DOHH2 (cell line): ENCODE data around the gene EFNA5.

Experiments used
- CTCF ChIP-seq: fragments of 200-600 bp; sonication (generic); IDR thresholded peaks from one replicate; pipeline ENCODE4 v1.5.1; 2014; ENCODE audit warnings: antibody characterized with exemption, mild to moderate bottlenecking, low read depth, low read length; ENCODE audit not compliant: poor library complexity, severe bottlenecking
- EZH2phosphoT487 ChIP-seq: fragments of 200-600 bp; sonication (generic); IDR thresholded peaks from 2 replicates; pipeline ENCODE4 v1.6.1; 2017; ENCODE audit warnings: borderline replicate concordance, mild to moderate bottlenecking, antibody characterized with exemption, low read length, moderate library complexity, mixed read lengths

DNA sequence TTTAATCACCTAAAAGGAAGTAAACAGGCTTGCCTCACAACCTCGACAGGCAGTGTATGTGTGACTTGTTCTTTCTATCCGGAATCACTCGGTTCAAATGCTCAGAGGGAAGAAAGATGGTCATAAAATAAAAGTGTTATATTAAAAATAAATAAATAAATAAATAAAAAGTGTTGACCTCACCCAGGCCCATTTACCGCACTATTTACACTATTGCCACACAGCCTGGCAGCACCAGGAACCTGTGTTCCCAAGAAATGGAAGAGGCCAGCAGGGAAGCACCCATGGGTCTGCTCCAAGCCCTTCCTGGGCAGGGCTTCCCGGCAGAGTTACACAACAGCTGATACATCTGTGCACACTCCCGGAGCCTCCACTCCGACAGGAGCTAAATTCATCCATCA, 127.9 kb downstream of the EFNA5 start:
- TF ChIP-seq CTCF, result no peak
- TF ChIP-seq EZH2phosphoT487, result no peak
